Activated effector memory CD4-positive, alpha-beta T cell treated with anti-CD3 and anti-CD28 coated beads, Interleukin-2, amount 50 U/mL, for 16 hours (primary cell): Measurements from ENCODE around the gene GREB1.

Source experiments
- DNase-seq: peaks from one replicate; pipeline ENCODE4 v3.0.0-alpha.2; 2020

GREB1 gene

GRCh38 chr2:11513319-11513718, 20.5 kb upstream of the GREB1 start:
- DNase-seq = no peak

GRCh38 chr2:11514081-11514730, 19.6 kb upstream of the GREB1 start:
- DNase-seq = no peak

- DNase-seq = no peak
Measured at GRCh38 chr2:11514904-11515303, 18.9 kb upstream of the GREB1 start.

GRCh38 chr2:11515490-11515981, 18.3 kb upstream of the GREB1 start:
- DNase-seq = no peak

- no peak for DNase-seq
Measured at GRCh38 chr2:11516984-11517648, 16.7 kb upstream of the GREB1 start.

GRCh38 chr2:11517906-11518305, 15.9 kb upstream of the GREB1 start:
- DNase-seq = no peak

- DNase-seq = no peak
Measured at GRCh38 chr2:11520092-11520693, 13.7 kb upstream of the GREB1 start.

GRCh38 chr2:11521775-11522174, 12.1 kb upstream of the GREB1 start:
- no peak for DNase-seq

- DNase-seq = no peak
Measured at GRCh38 chr2:11524470-11524869, 9.4 kb upstream of the GREB1 start.

GRCh38 chr2:11525762-11526161, 8.1 kb upstream of the GREB1 start:
- DNase-seq = no peak

GRCh38 chr2:11527001-11527400, 6.8 kb upstream of the GREB1 start:
- DNase-seq = no peak

GRCh38 chr2:11528228-11528627, 5.6 kb upstream of the GREB1 start:
- DNase-seq = no peak

GRCh38 chr2:11530864-11531465, 2.9 kb upstream of the GREB1 start:
- DNase-seq = no peak

- no peak for DNase-seq
Measured at GRCh38 chr2:11532416-11533055, 1.3 kb upstream of the GREB1 start.

GRCh38 chr2:11534071-11534745, 363 bp downstream of the GREB1 start:
- DNase-seq = no peak

GRCh38 chr2:11534746-11535484, 1.1 kb downstream of the GREB1 start:
- DNase-seq = no peak

- DNase-seq = no peak
Measured at GRCh38 chr2:11535899-11536344, 2.1 kb downstream of the GREB1 start.

GRCh38 chr2:11537951-11538350, 4.1 kb downstream of the GREB1 start:
- DNase-seq = no peak

GRCh38 chr2:11539317-11540147, 5.7 kb downstream of the GREB1 start:
- DNase-seq = no peak

- DNase-seq = no peak
Measured at GRCh38 chr2:11540148-11540995, 6.5 kb downstream of the GREB1 start.
